ENCODE measurements around the gene SF3B1. TPM values are rescaled to one million over a fixed set of nuclear protein-coding genes. Genes with fewer than 3 reads are reported as not detected.

Gene SF3B1
- total and polyA plus RNA-seq, 2 of the 13 experiments (the other 11 are each of a cell fraction or from before 2014, with no cell fraction given) = 387 to 750 TPM

DNA sequence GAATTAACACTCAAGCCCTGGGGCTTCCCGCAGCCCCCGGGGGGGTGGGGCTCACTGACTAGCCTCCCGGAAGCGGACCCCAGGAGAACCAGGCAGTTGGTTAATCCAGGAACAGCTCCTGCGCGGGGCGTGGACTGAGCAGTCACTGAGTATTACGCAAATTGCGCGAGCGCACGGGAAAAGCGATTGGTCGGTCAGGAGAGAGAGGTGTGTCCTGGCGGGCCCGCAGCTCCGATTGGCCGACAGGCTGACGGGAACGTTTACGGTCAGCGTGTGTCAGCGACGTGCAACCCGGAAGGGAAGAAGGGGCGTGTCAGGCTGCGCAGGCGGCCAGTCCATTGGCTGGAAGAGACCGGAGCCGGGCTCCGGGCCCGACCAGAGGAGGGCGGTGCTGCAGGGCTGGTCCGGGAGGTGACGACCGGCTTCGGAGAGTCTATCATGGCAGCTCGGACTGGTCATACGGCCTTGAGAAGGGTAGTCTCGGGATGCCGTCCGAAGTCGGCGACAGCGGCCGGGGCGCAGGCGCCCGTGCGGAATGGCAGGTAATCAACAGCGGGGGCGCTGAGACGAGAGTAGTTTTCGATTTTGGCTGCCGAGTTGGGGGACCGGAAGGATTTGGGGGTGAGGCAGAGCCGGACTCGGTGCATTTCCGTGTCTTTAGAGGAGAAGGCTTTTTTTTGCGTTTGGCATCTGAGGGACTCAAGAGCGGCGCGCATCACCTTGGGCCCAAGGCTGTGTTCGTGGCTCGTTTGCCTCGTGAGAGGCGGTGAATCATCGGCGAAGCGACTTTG lies 18.5 kb upstream of the SF3B1 start, which contains the start of gene COQ10B (continued):
- no peak for TF ChIP-seq NR1H2 (CRISPR knock-in tag; IDR thresholded peaks at IDR 0.05; ENCODE audit: borderline replicate concordance, low read depth)
- TF ChIP-seq, protein P1, sequence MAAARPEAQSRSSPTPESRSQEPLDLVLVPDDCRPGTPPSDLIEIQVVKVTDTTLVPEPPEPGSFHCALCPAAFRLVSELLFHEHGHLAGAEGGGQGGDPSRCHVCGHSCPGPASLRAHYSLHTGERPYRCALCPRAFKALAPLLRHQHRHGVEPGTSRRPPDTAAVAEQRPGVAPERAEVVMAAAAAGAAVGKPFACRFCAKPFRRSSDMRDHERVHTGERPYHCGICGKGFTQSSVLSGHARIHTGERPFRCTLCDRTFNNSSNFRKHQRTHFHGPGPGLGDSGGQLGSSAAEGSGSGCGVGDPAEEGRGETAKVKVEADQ (CRISPR knock-in tag; IDR thresholded peaks at IDR 0.05; ENCODE audit: borderline replicate concordance) = no peak
- TF ChIP-seq ZNF703 (CRISPR knock-in tag; IDR thresholded peaks at IDR 0.05; ENCODE audit: borderline replicate concordance) = no peak
- TF ChIP-seq ZNF296 (CRISPR knock-in tag; conservative IDR thresholded peaks at IDR 0.05) = no peak
- TF ChIP-seq NPAS2 (CRISPR knock-in tag; IDR thresholded peaks at IDR 0.05; ENCODE audit: borderline replicate concordance) = no peak
- 0 out of 2 replicates have a peak, but pooled peaks have one; percentile 47 for TF ChIP-seq NR2F2 (IDR thresholded peaks at IDR 0.05; ENCODE audit: borderline replicate concordance, low read depth)
- TF ChIP-seq ZBTB3 (CRISPR knock-in tag; IDR thresholded peaks at IDR 0.05; ENCODE audit: borderline replicate concordance, low read depth) = 0 out of 2 replicates have a peak, but pooled peaks have one; percentile 40
- no peak; the same call in 1 of the 2 replicates for TF ChIP-seq ZKSCAN5 (CRISPR knock-in tag; IDR thresholded peaks at IDR 0.05)
- peak; percentile 58; the same call in 1 of the 2 replicates for TF ChIP-seq SNAPC2 (CRISPR knock-in tag; IDR thresholded peaks at IDR 0.05)
- TF ChIP-seq ZNF644 (CRISPR knock-in tag; IDR thresholded peaks at IDR 0.05; ENCODE audit: low read depth) = no peak
- TF ChIP-seq ATF7 (IDR thresholded peaks at IDR 0.05) = peak; percentile 45; the same call in 1 of the 2 replicates
- no peak; the same call in 1 of the 2 replicates for TF ChIP-seq ATF7 (CRISPR knock-in tag; IDR thresholded peaks at IDR 0.05)
- TF ChIP-seq, protein P2, sequence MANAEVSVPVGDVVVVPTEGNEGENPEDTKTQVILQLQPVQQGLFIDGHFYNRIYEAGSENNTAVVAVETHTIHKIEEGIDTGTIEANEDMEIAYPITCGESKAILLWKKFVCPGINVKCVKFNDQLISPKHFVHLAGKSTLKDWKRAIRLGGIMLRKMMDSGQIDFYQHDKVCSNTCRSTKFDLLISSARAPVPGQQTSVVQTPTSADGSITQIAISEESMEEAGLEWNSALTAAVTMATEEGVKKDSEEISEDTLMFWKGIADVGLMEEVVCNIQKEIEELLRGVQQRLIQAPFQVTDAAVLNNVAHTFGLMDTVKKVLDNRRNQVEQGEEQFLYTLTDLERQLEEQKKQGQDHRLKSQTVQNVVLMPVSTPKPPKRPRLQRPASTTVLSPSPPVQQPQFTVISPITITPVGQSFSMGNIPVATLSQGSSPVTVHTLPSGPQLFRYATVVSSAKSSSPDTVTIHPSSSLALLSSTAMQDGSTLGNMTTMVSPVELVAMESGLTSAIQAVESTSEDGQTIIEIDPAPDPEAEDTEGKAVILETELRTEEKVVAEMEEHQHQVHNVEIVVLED (CRISPR knock-in tag; IDR thresholded peaks at IDR 0.05; ENCODE audit: borderline replicate concordance) = peak; percentile 98
- no peak for TF ChIP-seq NCOA5 (CRISPR knock-in tag; IDR thresholded peaks at IDR 0.05)
- no peak for TF ChIP-seq ZNF24 (IDR thresholded peaks at IDR 0.05)
- TF ChIP-seq ZNF569 (CRISPR knock-in tag; IDR thresholded peaks at IDR 0.05; ENCODE audit: borderline replicate concordance) = peak; percentile 95; the same call in 1 of the 2 replicates
- 0 out of 2 replicates have a peak, but pooled peaks have one; percentile 66 for TF ChIP-seq MTF2 (CRISPR knock-in tag; IDR thresholded peaks at IDR 0.05; ENCODE audit: borderline replicate concordance)
- TF ChIP-seq SALL2 (CRISPR knock-in tag; IDR thresholded peaks at IDR 0.05) = no peak
- TF ChIP-seq, protein P3, sequence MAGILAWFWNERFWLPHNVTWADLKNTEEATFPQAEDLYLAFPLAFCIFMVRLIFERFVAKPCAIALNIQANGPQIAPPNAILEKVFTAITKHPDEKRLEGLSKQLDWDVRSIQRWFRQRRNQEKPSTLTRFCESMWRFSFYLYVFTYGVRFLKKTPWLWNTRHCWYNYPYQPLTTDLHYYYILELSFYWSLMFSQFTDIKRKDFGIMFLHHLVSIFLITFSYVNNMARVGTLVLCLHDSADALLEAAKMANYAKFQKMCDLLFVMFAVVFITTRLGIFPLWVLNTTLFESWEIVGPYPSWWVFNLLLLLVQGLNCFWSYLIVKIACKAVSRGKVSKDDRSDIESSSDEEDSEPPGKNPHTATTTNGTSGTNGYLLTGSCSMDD (CRISPR knock-in tag; IDR thresholded peaks at IDR 0.05) = no peak
- TF ChIP-seq MAFF (IDR thresholded peaks at IDR 0.05; ENCODE audit: low read depth, low read length) = peak; percentile 0; the same call in 1 of the 2 replicates
- TF ChIP-seq THAP11 (CRISPR knock-in tag; IDR thresholded peaks at IDR 0.05) = peak; percentile 87
- TF ChIP-seq ZNF598 (CRISPR knock-in tag; IDR thresholded peaks at IDR 0.05; ENCODE audit: borderline replicate concordance) = peak; percentile 70; the same call in 1 of the 2 replicates
- TF ChIP-seq, protein P4, sequence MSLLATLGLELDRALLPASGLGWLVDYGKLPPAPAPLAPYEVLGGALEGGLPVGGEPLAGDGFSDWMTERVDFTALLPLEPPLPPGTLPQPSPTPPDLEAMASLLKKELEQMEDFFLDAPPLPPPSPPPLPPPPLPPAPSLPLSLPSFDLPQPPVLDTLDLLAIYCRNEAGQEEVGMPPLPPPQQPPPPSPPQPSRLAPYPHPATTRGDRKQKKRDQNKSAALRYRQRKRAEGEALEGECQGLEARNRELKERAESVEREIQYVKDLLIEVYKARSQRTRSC (CRISPR knock-in tag; IDR thresholded peaks at IDR 0.05; ENCODE audit: low read depth) = no peak
- TF ChIP-seq TRIM24 (CRISPR knock-in tag; IDR thresholded peaks at IDR 0.05) = no peak
